Upper lobe of right lung (tissue), 1 donor: ENCODE results near the gene PXDN. TPM values are rescaled to one million over a fixed set of nuclear protein-coding genes. Genes with fewer than 3 reads are reported as not detected.

ENCODE experiments used
- ATAC-seq: fragments of 200-7000 bp; cut with Tn5 transposase; one replicate; pipeline ENCODE4 v1.9.1; 2020; ENCODE audit warnings: mild to moderate bottlenecking, moderate library complexity
- DNase-seq: peaks from one replicate; pipeline ENCODE4 v3.0.0-alpha.2; 2020
- H3K27ac ChIP-seq: fragments of 200-600 bp; one replicate; pipeline ENCODE4 v1.8.0; 2022
- H3K27me3 ChIP-seq: fragments of 200-600 bp; one replicate; pipeline ENCODE4 v1.8.0; 2022; ENCODE audit warnings: mild to moderate bottlenecking
- H3K36me3 ChIP-seq: fragments of 200-600 bp; one replicate; pipeline ENCODE4 v1.8.0; 2022
- H3K4me1 ChIP-seq: fragments of 200-600 bp; one replicate; pipeline ENCODE4 v1.8.0; 2022
- H3K4me3 ChIP-seq: fragments of 200-600 bp; one replicate; pipeline ENCODE4 v1.8.0; 2022; ENCODE audit warnings: mild to moderate bottlenecking
- H3K9me3 ChIP-seq: fragments of 200-600 bp; one replicate; pipeline ENCODE4 v1.8.0; 2022
- CTCF ChIP-seq: fragments of 200-600 bp; IDR thresholded peaks from one replicate; pipeline ENCODE4 v1.8.0; 2022; ENCODE audit warnings: antibody characterized with exemption
- intact Hi-C: fragments of 100-400 bp; cut with DNase I; formaldehyde crosslinking; loops from one replicate; pipeline ENCODE4 v1.11.0; 2022
- total RNA-seq: library from RNA; stranded (reverse); fragmentation: NEBNext Ultra II Directional; extraction: Animal tissue kit (Norgen Biotek cat#: 25700); gene quantifications from one replicate; pipeline ENCODE4 v1.2.1, GENCODE V29; 2021
- donor health status: DM: no; HTN: yes; CAD: no; lungs with severe emphysema.

PXDN gene
- total RNA-seq, 1 donor from 2014 or later, result 58.4 TPM

- H3K36me3 ChIP-seq, result peaks cover 57% of the 10 kb centered on the region
- TF ChIP-seq CTCF, result no peak
Observed at GRCh38 chr2:1661891-1662605, 82.3 kb downstream of the PXDN start.

GRCh38 chr2:1660656-1661640 lies 83.4 kb downstream of the PXDN start:
- intact Hi-C loops, result no loop called here
- no peaks in the 10 kb centered on the region for H3K4me1 ChIP-seq
- DNase-seq (no peak), ATAC-seq (no peak)
- H3K4me3 ChIP-seq, result no peak overlapping the region
- no peak for TF ChIP-seq CTCF
- H3K27me3 ChIP-seq, result no peaks in the 10 kb centered on the region
- H3K27ac ChIP-seq, result no peak overlapping the region
- H3K9me3 ChIP-seq, result no peaks in the 10 kb centered on the region
- H3K36me3 ChIP-seq, result peaks cover 52% of the 10 kb centered on the region

More at GRCh38 chr2:1661891-1662605, 82.3 kb downstream of the PXDN start:
- Histone ChIP-seq H3K27me3 (no peaks in the 10 kb centered on the region), H3K9me3 (no peaks in the 10 kb centered on the region), H3K4me3 (no peak overlapping the region), H3K27ac (no peak overlapping the region), H3K4me1 (no peaks in the 10 kb centered on the region)
- DNase-seq (no peak), ATAC-seq (no peak)
- intact Hi-C loops, result no loop called here

GRCh38 chr2:1659951-1660565 lies 84.3 kb downstream of the PXDN start:
- no peak overlapping the region for H3K4me3 ChIP-seq
- no peak for TF ChIP-seq CTCF
- intact Hi-C loops, result no loop called here

GRCh38 chr2:1658394-1659151 lies 85.7 kb downstream of the PXDN start:
- H3K4me3 ChIP-seq, result no peak overlapping the region
- H3K9me3 ChIP-seq, result no peaks in the 10 kb centered on the region
- H3K36me3 ChIP-seq, result peaks cover 37% of the 10 kb centered on the region
- intact Hi-C loops, result no loop called here
- H3K27ac ChIP-seq, result no peak overlapping the region
- no peak for TF ChIP-seq CTCF
- peaks cover 8% of the 10 kb centered on the region for H3K4me1 ChIP-seq
- no peaks in the 10 kb centered on the region for H3K27me3 ChIP-seq
- DNase-seq (no peak), ATAC-seq (no peak)

More at GRCh38 chr2:1659951-1660565, 84.3 kb downstream of the PXDN start:
- H3K27ac ChIP-seq, result no peak overlapping the region
- DNase-seq, result no peak
- H3K4me1 ChIP-seq, result no peaks in the 10 kb centered on the region
- H3K27me3 ChIP-seq, result no peaks in the 10 kb centered on the region
- no peaks in the 10 kb centered on the region for H3K9me3 ChIP-seq
- H3K36me3 ChIP-seq, result peaks cover 52% of the 10 kb centered on the region
- no peak for ATAC-seq
